Smooth muscle cell (in vitro differentiated cells): ENCODE data around the gene BANK1. TPM values are rescaled to one million over a fixed set of nuclear protein-coding genes. Genes with fewer than 3 reads are reported as not detected.
A peak's percentile ranks its signal among the peaks of the same experiment; 100 is the strongest.

ENCODE experiments used
- DNase-seq: peaks from one replicate; lab custom pipeline; 2025; ENCODE audit not compliant: unreplicated experiment; lab: John Stamatoyannopoulos, UW
- H2AFZ ChIP-seq: fragments of 200-600 bp; sonication (generic); 2 replicates; pipeline ENCODE4 v1.6.0; 2016; ENCODE audit warnings: antibody characterized with exemption, low read depth, mild to moderate bottlenecking
- H3F3A ChIP-seq: fragments of 200-600 bp; sonication (generic); 2 replicates; pipeline ENCODE4 v1.6.0; 2017; ENCODE audit warnings: antibody characterized with exemption, low read depth
- H3K27ac ChIP-seq: fragments of 200-600 bp; sonication (generic); 2 replicates; pipeline ENCODE4 v1.5.1; 2016; ENCODE audit warnings: low read depth, mild to moderate bottlenecking
- H3K27me3 ChIP-seq: fragments of 200-600 bp; sonication (generic); 2 replicates; pipeline ENCODE4 v1.6.1; 2016; ENCODE audit warnings: low read depth, mild to moderate bottlenecking
- H3K36me3 ChIP-seq: fragments of 200-600 bp; sonication (generic); 2 replicates; pipeline ENCODE4 v1.5.1; 2016; ENCODE audit warnings: low read depth
- H3K4me1 ChIP-seq: fragments of 200-600 bp; sonication (generic); 2 replicates; pipeline ENCODE4 v1.5.1; 2016; ENCODE audit warnings: low read depth
- H3K4me2 ChIP-seq: fragments of 200-600 bp; sonication (generic); 2 replicates; pipeline ENCODE4 v1.6.0; 2016; ENCODE audit warnings: mild to moderate bottlenecking
- H3K4me3 ChIP-seq: fragments of 200-600 bp; sonication (generic); 2 replicates; pipeline ENCODE4 v1.5.1; 2016; ENCODE audit warnings: mild to moderate bottlenecking
- H3K79me2 ChIP-seq: fragments of 200-600 bp; sonication (generic); 2 replicates; pipeline ENCODE4 v1.6.0; 2016; ENCODE audit warnings: low read depth, mild to moderate bottlenecking
- H3K9ac ChIP-seq: fragments of 200-600 bp; sonication (generic); 2 replicates; pipeline ENCODE4 v1.6.0; 2016; ENCODE audit warnings: low read depth
- H3K9me3 ChIP-seq: fragments of 200-600 bp; sonication (generic); replicated peaks from 2 replicates; pipeline ENCODE4 v1.5.1; 2016; ENCODE audit warnings: low read depth
- H4K20me1 ChIP-seq: fragments of 200-600 bp; sonication (generic); 2 replicates; pipeline ENCODE4 v1.6.0; 2016; ENCODE audit warnings: low read depth
- CTCF ChIP-seq: fragments of 200-600 bp; sonication (generic); IDR thresholded peaks from 2 replicates; pipeline ENCODE4 v1.5.1; 2017; ENCODE audit warnings: borderline replicate concordance, mild to moderate bottlenecking, antibody characterized with exemption; ENCODE audit not compliant: insufficient read depth, poor library complexity, severe bottlenecking
- WGBS: methylation state at CpG from one replicate; pipeline ENCODE4 v1.1.7; 2016; ENCODE audit warnings: low lambda C conversion rate; 5-methylcytosine and 5-hydroxymethylcytosine counted together
- polyA plus RNA-seq: library from polyadenylated mRNA; unstranded; fragments of >200 nt; fragmentation: Nextera tagmentation; extraction: Ambion mirVana; gene quantifications from 2 replicates; pipeline ENCODE4 v1.2.1, GENCODE V29; 2016
- total RNA-seq: library from RNA; depleted of rRNA; stranded (reverse); fragments of >200 nt; gene quantifications from 2 replicates; pipeline ENCODE4 v1.2.3, GENCODE V29; 2014

BANK1 gene
- total and polyA plus RNA-seq, 2 experiments from 2014 or later, result 0.54 to 1.5 TPM

GRCh38 chr4:101784957-101785356 lies 5.6 kb upstream of the BANK1 start:
- Histone ChIP-seq H3K27me3 (no peaks in the 10 kb centered on the region), H2AFZ (peak overlapping the region; percentile 15), H3K36me3 (no peaks in the 10 kb centered on the region), H3K9ac (no peak overlapping the region), H4K20me1 (no peaks in the 10 kb centered on the region), H3K4me1 (peaks cover 7% of the 10 kb centered on the region), H3F3A (no peaks in the 10 kb centered on the region), H3K79me2 (no peaks in the 10 kb centered on the region), H3K4me3 (no peak overlapping the region), H3K9me3 (no peaks in the 10 kb centered on the region), H3K4me2 (no peak overlapping the region), H3K27ac (no peak overlapping the region)
- WGBS, result 96% methylated on average over 1 of the region's 1 CpG
- no peak for TF ChIP-seq CTCF
- DNase-seq, result no peak

- no peak overlapping the region for H3K4me2 ChIP-seq
- H3K4me1 ChIP-seq, result peaks cover 7% of the 10 kb centered on the region
- H3K9me3 ChIP-seq, result no peaks in the 10 kb centered on the region
These were observed 5.0 kb upstream of the BANK1 start for GRCh38 chr4:101785486-101785885.

GRCh38 chr4:101787701-101788316 lies 2.7 kb upstream of the BANK1 start:
- no peak overlapping the region for H3K4me2 ChIP-seq
- H3K27me3 ChIP-seq, result no peaks in the 10 kb centered on the region
- no peaks in the 10 kb centered on the region for H4K20me1 ChIP-seq
- WGBS, result 51% methylated on average over 4 of the region's 4 CpGs
- no peaks in the 10 kb centered on the region for H3K79me2 ChIP-seq
- H3K27ac ChIP-seq, result no peak overlapping the region
- H3K4me1 ChIP-seq, result peaks cover 7% of the 10 kb centered on the region
- peak overlapping the region; percentile 0 for H2AFZ ChIP-seq
- no peaks in the 10 kb centered on the region for H3K36me3 ChIP-seq
- H3F3A ChIP-seq, result no peaks in the 10 kb centered on the region
- H3K9me3 ChIP-seq, result no peaks in the 10 kb centered on the region
- TF ChIP-seq CTCF, result no peak
- DNase-seq, result no peak
- H3K9ac ChIP-seq, result no peak overlapping the region
- no peak overlapping the region for H3K4me3 ChIP-seq

More at GRCh38 chr4:101785486-101785885, 5.0 kb upstream of the BANK1 start:
- Histone ChIP-seq H3K9ac (no peak overlapping the region), H3K4me3 (no peak overlapping the region), H3K27me3 (no peaks in the 10 kb centered on the region), H3F3A (no peaks in the 10 kb centered on the region), H3K79me2 (no peaks in the 10 kb centered on the region), H4K20me1 (no peaks in the 10 kb centered on the region), H3K27ac (no peak overlapping the region), H3K36me3 (no peaks in the 10 kb centered on the region), H2AFZ (no peak overlapping the region)
- 96% methylated on average over 1 of the region's 1 CpG for WGBS
- DNase-seq, result no peak
- TF ChIP-seq CTCF, result no peak

- no peak for TF ChIP-seq CTCF
- H3K79me2 ChIP-seq, result no peaks in the 10 kb centered on the region
- WGBS, result 31% methylated on average over 12 of the region's 12 CpGs
- no peaks in the 10 kb centered on the region for H3K4me1 ChIP-seq
- H4K20me1 ChIP-seq, result no peaks in the 10 kb centered on the region
- H3F3A ChIP-seq, result no peaks in the 10 kb centered on the region
- no peaks in the 10 kb centered on the region for H3K27me3 ChIP-seq
- peak overlapping the region; percentile 88 for H3K4me2 ChIP-seq
- H2AFZ ChIP-seq, result peak overlapping the region; percentile 100
- no peak for DNase-seq
- H3K27ac ChIP-seq, result no peak overlapping the region
- no peaks in the 10 kb centered on the region for H3K9me3 ChIP-seq
- H3K9ac ChIP-seq, result no peak overlapping the region
- peak overlapping the region; percentile 55 for H3K4me3 ChIP-seq
- H3K36me3 ChIP-seq, result no peaks in the 10 kb centered on the region
These were observed 640 bp downstream of the BANK1 start for GRCh38 chr4:101791182-101791558.
